A673 (cell line): ENCODE data around the gene CDHR3. TPM values are rescaled to one million over a fixed set of nuclear protein-coding genes. Genes with fewer than 3 reads are reported as not detected.

Experiments used
- BruUV-seq: library from RNA; stranded (reverse); fragments of 400-500 nt; replicated peaks from 2 replicates; lab custom pipeline; 2021; lab: Mats Ljungman, UMichigan
- CTCF ChIA-PET: fragments of 300-600 bp; sonication (Branson Sonifier 250); formaldehyde crosslinking; loops from one replicate; lab custom pipeline; 2022; ENCODE audit warnings: antibody characterized with exemption; lab: Charles Lee
- POLR2A ChIA-PET: fragments of 300-600 bp; sonication (Branson Sonifier 250); formaldehyde crosslinking; loops from one replicate; lab custom pipeline; 2022; ENCODE audit warnings: antibody characterized with exemption; ENCODE audit not compliant: low non-redundant PET; lab: Charles Lee
- DNase-seq: peaks from one replicate; pipeline ENCODE4 v3.0.0-alpha.2; 2015; ENCODE audit warnings: low spot score
- H3K27ac ChIP-seq: fragments of 200-600 bp; sonication (generic); 2 replicates; pipeline ENCODE4 v1.5.1; 2016; ENCODE audit warnings: mixed run types, low read depth, mild to moderate bottlenecking, mixed read lengths, antibody characterized with exemption, low read length; ENCODE audit not compliant: poor library complexity, severe bottlenecking
- H3K27me3 ChIP-seq: fragments of 200-600 bp; sonication (generic); replicated peaks from 2 replicates; pipeline ENCODE4 v1.6.1; 2017; ENCODE audit warnings: mixed run types, low read depth, mild to moderate bottlenecking, mixed read lengths, antibody characterized with exemption, low read length; ENCODE audit not compliant: insufficient read depth, poor library complexity
- H3K36me3 ChIP-seq: fragments of 200-600 bp; sonication (generic); 2 replicates; pipeline ENCODE4 v1.6.1; 2016; ENCODE audit warnings: mixed run types, mild to moderate bottlenecking, mixed read lengths, antibody characterized with exemption, low read length; ENCODE audit not compliant: insufficient read depth, poor library complexity, severe bottlenecking
- H3K4me1 ChIP-seq: fragments of 200-600 bp; sonication (generic); 2 replicates; pipeline ENCODE4 v1.6.1; 2017; ENCODE audit warnings: mixed run types, mild to moderate bottlenecking, mixed read lengths, antibody characterized with exemption, low read length; ENCODE audit not compliant: insufficient read depth, poor library complexity, severe bottlenecking
- H3K4me3 ChIP-seq: fragments of 200-600 bp; sonication (generic); 2 replicates; pipeline ENCODE4 v1.5.1; 2016; ENCODE audit warnings: low read depth, mixed run types, mild to moderate bottlenecking, mixed read lengths, low read length; ENCODE audit not compliant: poor library complexity, severe bottlenecking
- H3K9me3 ChIP-seq: fragments of 200-600 bp; sonication (generic); 2 replicates; pipeline ENCODE4 v1.6.1; 2016; ENCODE audit warnings: mixed run types, low read depth, mild to moderate bottlenecking, mixed read lengths, antibody characterized with exemption, low read length; ENCODE audit not compliant: poor library complexity, severe bottlenecking
- CTCF ChIP-seq: fragments of 300-800, 200-600 bp; sonication (generic); conservative IDR thresholded peaks from 2 replicates; pipeline ENCODE4 v1.5.1; 2017; ENCODE audit warnings: low read depth, mild to moderate bottlenecking, antibody characterized with exemption, low read length, moderate library complexity, mixed read lengths
- EZH2 ChIP-seq: fragments of 200-600 bp; sonication (generic); IDR thresholded peaks from 2 replicates; pipeline ENCODE4 v1.6.1; 2017; ENCODE audit warnings: borderline replicate concordance, low read depth, mild to moderate bottlenecking, mixed read lengths, antibody characterized with exemption, low read length; ENCODE audit not compliant: poor library complexity, severe bottlenecking
- intact Hi-C: fragments of 100-400 bp; cut with micrococcal nuclease; formaldehyde crosslinking; loops from one replicate; pipeline ENCODE4 v1.10.0; 2022; ENCODE audit not compliant: unreplicated experiment
- total RNA-seq: library from RNA; stranded (reverse); gene quantifications from 2 replicates; pipeline ENCODE4 v1.2.3, GENCODE V29; 2021

Gene CDHR3
- total RNA-seq, 1 experiment from 2014 or later, result 13.9 TPM

- H3K36me3 ChIP-seq, result no peaks in the 10 kb centered on the region
- no peak for TF ChIP-seq EZH2
- no peak for TF ChIP-seq CTCF
- peak overlapping the region; percentile 33 for H3K27ac ChIP-seq
- H3K4me3 ChIP-seq, result no peak overlapping the region
- BruUV-seq, result TSS peak; percentile 79
- H3K4me1 ChIP-seq, result peaks cover 34% of the 10 kb centered on the region
- CTCF ChIA-PET, result interaction anchor here (0.8 to 2.2 kb wide), 5 partner anchors 11 to 351 kb away, joined by 3 to 7 read pairs (median 3); partner anchors contain the start of gene ATXN7L1
- intact Hi-C loops, result loop anchor here (2.0 to 10.0 kb wide), 4 partner anchors 350 to 1119 kb away; no protein-coding TSS in a partner anchor
- H3K9me3 ChIP-seq, result no peaks in the 10 kb centered on the region
- POLR2A ChIA-PET, result no interaction called here
- no peak for DNase-seq
- no peaks in the 10 kb centered on the region for H3K27me3 ChIP-seq
These were observed 79.1 kb downstream of the CDHR3 start for GRCh38 chr7:106042196-106042611.

GRCh38 chr7:106045139-106045538 lies 82.1 kb downstream of the CDHR3 start:
- DNase-seq, result no peak
- no TSS peak for BruUV-seq
- H3K4me3 ChIP-seq, result no peak overlapping the region
- POLR2A ChIA-PET, result no interaction called here
- H3K9me3 ChIP-seq, result no peaks in the 10 kb centered on the region
- H3K27me3 ChIP-seq, result no peaks in the 10 kb centered on the region
- H3K4me1 ChIP-seq, result peaks cover 39% of the 10 kb centered on the region
- intact Hi-C loops, result loop anchor here (10.0 kb wide), 1 partner anchor 910 kb away; no protein-coding TSS in a partner anchor
- H3K27ac ChIP-seq, result no peak overlapping the region
- CTCF ChIA-PET, result no interaction called here
- no peaks in the 10 kb centered on the region for H3K36me3 ChIP-seq
- no peak for TF ChIP-seq EZH2
- no peak for TF ChIP-seq CTCF

- no TSS peak for BruUV-seq
- POLR2A ChIA-PET, result no interaction called here
- DNase-seq, result no peak
- TF ChIP-seq CTCF, result no peak
- TF ChIP-seq EZH2, result no peak
- Histone ChIP-seq H3K4me3 (no peak overlapping the region), H3K4me1 (peaks cover 43% of the 10 kb centered on the region), H3K27me3 (no peaks in the 10 kb centered on the region), H3K9me3 (no peaks in the 10 kb centered on the region), H3K27ac (no peak overlapping the region), H3K36me3 (no peaks in the 10 kb centered on the region)
- CTCF ChIA-PET, result no interaction called here
- intact Hi-C loops, result loop anchor here (10.0 kb wide), 1 partner anchor 911 kb away; no protein-coding TSS in a partner anchor
These were observed 82.5 kb downstream of the CDHR3 start for GRCh38 chr7:106045586-106045985.
